Stimulated activated CD4-positive, alpha-beta T cell treated with anti-CD3 and anti-CD28 coated beads, Interleukin-4, amount 100 ng/mL, for 4 hours (primary cell): Measurements from ENCODE around the gene TOX2.

Experiments used
- DNase-seq, 2 experiments: peaks; one replicate each; pipeline ENCODE4 v3.0.0-alpha.2; 2020

The TOX2 gene

DNA sequence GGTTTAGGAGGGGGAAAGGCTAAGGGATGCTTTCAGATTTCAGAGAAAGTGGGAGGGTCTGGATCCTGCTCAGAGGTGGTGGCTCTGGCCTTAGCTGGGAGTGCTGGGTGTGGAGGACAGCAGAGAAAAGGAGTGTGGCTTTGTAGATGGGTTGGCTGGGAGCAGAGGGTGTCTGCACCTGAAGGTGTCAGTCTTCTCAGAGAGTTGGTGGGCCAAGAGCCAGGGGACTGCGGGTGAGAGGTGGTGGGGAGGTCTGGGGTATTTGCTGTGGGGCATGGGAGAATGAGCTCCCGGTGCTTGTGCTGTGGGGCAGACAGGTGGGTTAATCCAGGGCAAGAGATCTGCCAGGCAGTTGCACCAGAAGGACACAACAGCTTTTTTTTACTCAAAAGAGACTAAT lies 67.4 kb downstream of the TOX2 start:
- DNase-seq = no peak

DNA sequence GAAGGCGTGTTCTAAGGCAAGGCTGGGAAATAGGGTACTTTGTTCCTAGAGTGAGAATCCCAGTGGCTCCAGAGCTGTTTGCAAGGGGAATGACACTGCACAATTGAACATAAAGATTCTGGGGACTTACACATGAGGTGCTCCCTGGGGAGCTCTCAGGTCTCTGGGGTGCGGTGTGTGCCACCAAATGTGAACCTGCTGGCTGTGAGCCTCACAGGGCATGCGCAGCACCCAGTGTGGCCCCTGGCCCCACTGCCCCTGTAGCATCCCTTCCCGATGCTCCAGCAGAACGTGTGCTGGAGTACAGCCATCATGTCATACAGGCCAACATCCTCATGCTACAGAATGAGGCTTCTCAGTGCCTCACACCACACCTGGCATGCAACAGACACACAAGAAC lies 68.2 kb downstream of the TOX2 start:
- no peak for DNase-seq

DNA sequence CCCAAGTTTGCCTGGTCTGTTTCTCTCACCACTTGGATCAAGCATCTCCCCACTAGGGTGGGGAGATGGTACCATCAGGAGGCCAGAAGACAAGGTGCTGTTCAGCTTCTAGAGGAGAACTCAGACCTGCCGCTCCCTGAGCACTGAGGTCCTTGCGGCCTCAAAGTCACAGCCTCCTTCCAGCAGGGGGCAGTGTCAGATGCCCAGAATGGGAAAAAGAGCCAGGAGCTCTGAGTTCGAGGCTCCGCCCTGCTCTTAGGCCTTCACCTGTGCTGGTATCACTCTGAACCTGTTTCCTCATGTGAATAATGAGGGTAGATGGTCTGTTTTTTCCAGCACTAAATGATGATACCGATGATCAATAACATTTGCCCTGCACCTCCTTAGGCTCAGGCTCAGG lies 68.7 kb downstream of the TOX2 start:
- peak in 1 of 2 experiments; percentile 43 for DNase-seq

- no peak for DNase-seq
Observed at GRCh38 chr20:43983904-43984361, 69.3 kb downstream of the TOX2 start.

DNA sequence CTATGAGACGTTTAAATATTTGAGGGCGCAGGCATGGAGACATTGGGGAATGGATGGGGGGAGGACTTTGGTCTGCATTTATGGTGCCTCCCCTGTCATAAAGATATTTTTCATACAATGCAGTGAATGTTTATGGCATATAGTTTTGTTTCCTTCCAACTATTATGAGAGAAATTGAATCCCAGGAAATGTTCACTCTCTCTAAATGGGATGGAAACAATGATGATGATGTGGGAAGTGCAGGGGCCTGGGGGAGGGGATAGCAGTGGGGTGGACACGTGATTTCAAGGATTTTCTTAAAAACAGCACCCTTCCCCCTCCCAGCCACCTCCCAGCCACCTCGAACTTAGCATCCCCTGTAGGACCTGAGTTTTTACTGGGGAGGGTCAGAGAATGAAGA lies 69.9 kb downstream of the TOX2 start:
- DNase-seq = no peak

GRCh38 chr20:43985121-43985520 lies 70.5 kb downstream of the TOX2 start:
- no peak for DNase-seq

- no peak for DNase-seq
Observed at GRCh38 chr20:43985608-43986316, 71.1 kb downstream of the TOX2 start.

- DNase-seq = no peak
Observed at GRCh38 chr20:43987018-43987417, 72.4 kb downstream of the TOX2 start.

DNA sequence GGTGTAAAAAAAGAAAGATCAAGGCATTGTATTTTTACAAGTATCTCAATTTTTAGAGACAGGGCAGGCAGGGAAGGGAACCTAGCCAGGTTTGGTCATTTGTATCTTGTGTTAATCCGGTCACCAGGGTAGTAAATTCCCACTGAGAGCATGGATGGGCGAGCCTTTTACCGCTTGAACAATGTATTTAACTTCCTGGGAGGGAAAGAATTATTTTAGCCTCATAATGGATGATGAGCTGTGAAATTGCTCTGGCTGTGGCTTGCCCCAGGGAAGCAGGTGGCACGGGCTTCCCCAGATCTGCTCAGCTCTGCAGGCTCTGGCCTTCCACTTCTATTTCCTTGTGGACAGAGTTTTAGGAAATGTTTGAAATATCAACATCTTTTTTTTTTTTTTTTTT lies 72.9 kb downstream of the TOX2 start:
- no peak for DNase-seq

DNA sequence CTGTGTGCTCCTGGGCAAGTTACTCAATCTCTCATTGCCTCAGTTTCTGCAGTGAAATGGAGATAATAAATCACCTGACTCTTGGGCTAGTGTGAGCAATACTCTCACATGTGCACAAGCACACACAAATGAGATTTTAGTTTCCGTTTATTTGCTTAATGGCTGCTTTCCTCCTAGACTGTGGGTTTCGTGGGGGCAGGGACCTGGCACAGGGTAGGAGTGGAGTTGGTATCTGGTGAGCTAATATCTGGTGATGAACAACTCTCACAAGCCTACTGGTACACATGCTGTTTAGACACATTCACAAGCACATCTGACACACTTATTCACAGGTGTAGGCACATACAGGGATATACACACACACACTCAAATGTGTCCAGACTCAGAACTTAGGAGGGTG lies 73.8 kb downstream of the TOX2 start:
- no peak for DNase-seq

- DNase-seq = no peak
Observed at GRCh38 chr20:43988867-43989266, 74.2 kb downstream of the TOX2 start.

GRCh38 chr20:43991261-43991660 lies 76.6 kb downstream of the TOX2 start:
- no peak for DNase-seq

DNA sequence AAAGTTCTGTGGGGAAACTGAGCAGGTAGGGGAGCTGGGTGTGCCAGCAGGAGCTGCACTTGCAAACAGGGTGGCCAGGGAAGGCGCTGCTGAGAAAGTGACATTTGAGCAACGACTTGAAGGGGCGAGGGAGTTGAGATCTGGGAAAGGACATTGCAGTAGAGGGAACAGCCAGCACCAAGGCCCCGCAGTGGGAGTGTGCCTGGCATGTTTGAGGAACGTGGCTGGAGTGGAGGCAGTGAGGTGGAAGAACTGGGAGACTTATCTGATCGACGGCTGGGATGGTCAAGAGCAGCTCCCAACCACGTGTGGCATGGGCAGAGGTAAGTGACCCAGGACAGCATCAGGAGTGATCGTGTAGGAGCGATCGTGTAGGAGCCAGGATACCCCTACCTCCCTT lies 77.3 kb downstream of the TOX2 start:
- no peak for DNase-seq

DNA sequence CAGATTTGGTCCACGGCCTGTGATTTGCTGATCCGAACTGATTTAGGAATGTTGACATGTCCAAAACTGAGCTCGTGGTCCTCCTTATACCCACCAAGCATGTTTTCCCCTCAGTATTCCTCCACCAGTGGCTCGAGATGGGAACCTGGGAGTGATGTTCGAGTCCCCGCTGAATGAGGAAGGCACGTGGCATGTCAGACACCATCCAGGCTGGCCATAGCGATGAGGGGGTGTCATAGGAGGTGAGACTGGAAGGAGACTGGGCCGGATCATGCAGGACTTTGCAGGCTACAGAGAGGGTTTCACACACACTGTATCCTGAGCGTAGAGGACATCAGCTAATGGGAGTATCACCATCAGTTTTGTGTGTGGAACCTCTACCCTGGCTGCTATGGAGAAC lies 78.2 kb downstream of the TOX2 start:
- DNase-seq = no peak

GRCh38 chr20:43993560-43993959 lies 78.9 kb downstream of the TOX2 start:
- no peak for DNase-seq

- no peak for DNase-seq
Observed at GRCh38 chr20:43994486-43995100, 79.9 kb downstream of the TOX2 start.

DNA sequence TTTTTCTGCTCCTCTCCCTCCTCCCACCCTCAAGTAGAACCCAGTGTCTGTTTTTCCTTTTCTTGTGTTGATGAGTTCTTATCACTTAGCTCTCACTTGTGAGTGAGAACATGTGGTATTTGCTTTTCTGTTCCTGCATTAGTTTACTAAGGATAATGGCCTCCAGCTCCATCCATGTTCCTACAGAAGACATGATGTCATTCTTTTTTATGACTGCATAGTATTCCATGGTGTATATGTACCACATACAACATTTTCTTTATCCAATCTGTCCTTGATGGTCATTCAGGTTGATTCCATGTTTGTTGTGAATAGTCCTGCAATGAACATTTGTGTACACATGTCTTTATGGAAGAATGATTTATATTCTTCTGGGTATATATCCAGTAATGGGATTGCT lies 81.0 kb downstream of the TOX2 start:
- DNase-seq = no peak

GRCh38 chr20:43996240-43996930 lies 81.7 kb downstream of the TOX2 start:
- no peak for DNase-seq

DNA sequence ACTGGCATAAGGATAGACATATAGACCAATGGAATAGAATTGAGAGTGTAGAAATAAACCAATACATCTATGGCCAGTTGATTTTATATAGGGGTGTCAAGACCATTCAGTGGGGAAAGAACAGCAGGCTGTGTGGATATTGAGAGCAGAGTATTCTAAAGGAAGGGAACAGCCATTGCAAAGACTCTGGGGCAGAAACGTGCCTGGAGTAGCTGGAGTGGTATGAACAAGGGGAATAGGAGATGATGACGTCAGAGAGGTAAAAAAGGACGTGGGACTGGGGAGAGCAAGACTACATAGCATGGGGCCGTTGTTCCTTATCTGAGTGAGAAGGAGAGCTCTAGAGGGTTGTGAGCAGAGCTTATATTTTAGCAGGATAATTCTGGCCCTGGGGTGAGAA lies 85.2 kb downstream of the TOX2 start:
- DNase-seq = no peak

DNA sequence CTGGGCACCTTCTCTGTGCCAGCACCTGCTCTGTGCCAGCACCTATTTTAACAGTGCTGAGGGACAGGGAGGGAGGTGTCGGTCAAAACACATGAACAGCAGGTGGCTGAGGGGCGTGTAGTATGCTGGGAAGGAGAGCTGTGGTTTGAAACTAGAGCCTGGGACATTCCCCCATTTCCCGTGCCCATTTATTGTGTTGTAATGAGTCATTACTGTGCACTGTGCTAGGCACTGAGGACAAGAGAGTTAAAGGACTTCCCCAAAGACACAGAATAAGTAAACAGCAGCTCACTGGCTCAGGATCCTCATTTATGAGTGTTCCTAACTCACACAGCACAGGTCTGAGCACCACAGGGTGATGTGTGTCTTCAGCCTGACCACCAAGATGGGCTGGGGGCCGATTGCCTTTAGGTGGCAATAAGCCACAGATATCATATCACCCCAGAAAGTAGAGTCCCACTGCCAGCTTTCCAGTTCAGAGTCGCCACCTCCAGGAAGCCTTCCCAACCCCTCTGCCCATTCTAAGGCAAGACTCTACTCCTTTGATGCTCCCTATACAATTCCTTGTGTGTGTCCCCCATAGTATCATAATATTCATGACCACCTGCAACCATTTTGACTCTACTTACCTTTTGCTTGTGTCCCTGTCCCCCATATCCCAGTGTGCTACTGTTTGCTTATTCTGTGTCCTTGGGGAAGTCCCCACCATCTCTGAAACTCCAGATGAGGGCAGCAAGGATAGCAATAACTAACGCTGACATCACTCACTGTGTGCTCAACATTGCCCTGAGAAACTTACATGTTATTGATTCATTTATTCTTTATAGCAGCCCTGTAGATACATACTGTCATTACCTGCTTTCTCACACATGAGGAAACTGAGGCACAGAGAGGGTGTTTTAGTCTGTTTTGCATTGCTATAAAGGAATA lies 87.3 kb downstream of the TOX2 start:
- DNase-seq = no peak

DNA sequence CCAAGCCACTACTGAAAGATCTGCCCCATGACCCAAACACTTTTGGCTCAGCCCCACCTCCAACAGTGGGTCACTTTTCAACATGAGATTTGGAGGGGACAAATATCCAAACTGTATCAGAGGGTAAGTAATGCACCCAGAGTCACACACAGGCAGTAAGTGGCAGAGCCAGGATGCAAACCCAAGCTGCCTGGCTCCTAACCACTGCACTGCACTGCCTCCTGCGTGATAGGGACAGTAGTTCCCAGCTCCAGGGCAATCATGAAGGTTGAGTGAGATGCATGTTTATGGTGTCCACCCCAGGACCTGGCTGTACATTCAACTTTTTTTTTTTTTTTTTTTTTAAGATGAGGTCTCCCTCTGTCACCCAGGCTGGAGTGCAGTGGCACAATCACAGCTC lies 88.2 kb downstream of the TOX2 start:
- DNase-seq = no peak

- DNase-seq = no peak
Observed at GRCh38 chr20:44003609-44004008, 89.0 kb downstream of the TOX2 start.

GRCh38 chr20:44004306-44004915 lies 89.8 kb downstream of the TOX2 start:
- no peak for DNase-seq
